IgD-negative memory B cell (primary cell): ENCODE measurements around the gene SMAD2. TPM values are rescaled to one million over a fixed set of nuclear protein-coding genes. Genes with fewer than 3 reads are reported as not detected.
"Not testable (repeated sequence)": the region's sequence is repeated elsewhere in the genome, so short reads cannot be mapped to it uniquely, and the experiment has no call there.

Experiments used
- H3K27ac Mint-ChIP-seq, 3 donors: one replicate each; pipeline ENCODE4 v1.8.0; 2020 to 2022; ENCODE audit warnings: mild to moderate bottlenecking in 3 of 3, mixed read lengths in 3 of 3, moderate library complexity in 1 of 3
- H3K27me3 Mint-ChIP-seq: one replicate; pipeline ENCODE4 v1.8.0; 2021; ENCODE audit warnings: mixed read lengths
- H3K36me3 Mint-ChIP-seq: one replicate; pipeline ENCODE4 v1.8.0; 2020; ENCODE audit warnings: mild to moderate bottlenecking, mixed read lengths
- H3K4me1 Mint-ChIP-seq, 3 donors: one replicate each; pipeline ENCODE4 v1.8.0; 2020 to 2022; ENCODE audit warnings: mixed read lengths in 3 of 3, mild to moderate bottlenecking in 1 of 3
- H3K4me3 Mint-ChIP-seq, 4 donors: one replicate each; pipeline ENCODE4 v1.8.0; 2020 to 2022; ENCODE audit warnings: mild to moderate bottlenecking in 4 of 4, mixed read lengths in 4 of 4, moderate library complexity in 3 of 4
- H3K9me3 Mint-ChIP-seq, 3 donors: one replicate each; pipeline ENCODE4 v1.8.0; 2020 to 2021; ENCODE audit warnings: mixed read lengths in 3 of 3, mild to moderate bottlenecking in 1 of 3
- polyA plus RNA-seq: library from polyadenylated mRNA; unstranded; fragments of 300-500 nt; fragmentation: Illumina TruSeq; gene quantifications from one replicate; pipeline ENCODE4 v1.2.3, GENCODE V29; 2021

SMAD2 gene
- polyA plus RNA-seq: 57.9 TPM

GRCh38 chr18:47930199-47930930, at the start of gene SMAD2:
Gene SMAD2, minus strand, starts transcription at chr18:47930659. Its CDS starts 33,903 bp downstream, at chr18:47896756.
- Mint-ChIP-seq H3K4me1 (peaks cover 34 to 49% (median 43%) of the 10 kb centered on the region in 3 donors), H3K27me3 (no peaks in the 10 kb centered on the region)

GRCh38 chr18:47979611-47980200, 49.2 kb upstream of the SMAD2 start:
- Mint-ChIP-seq H3K27me3 (peaks cover 6% of the 10 kb centered on the region), H3K4me3 (no peak overlapping the region), H3K9me3 (peaks cover 0 to 5% (median 0%) of the 10 kb centered on the region in 3 donors), H3K4me1 (peaks cover 0 to 3% (median 2%) of the 10 kb centered on the region in 3 donors), H3K36me3 (no peaks in the 10 kb centered on the region), H3K27ac (no peak overlapping the region)

More at GRCh38 chr18:47930199-47930930, at the start of gene SMAD2:
- H3K27ac Mint-ChIP-seq: peak within 1 kb of the TSS; percentile 90 to 98 (median 93)
- no peaks in the 10 kb centered on the region for H3K9me3 Mint-ChIP-seq
- peak within 1 kb of the TSS; percentile 92 to 98 (median 96) for H3K4me3 Mint-ChIP-seq
- H3K36me3 Mint-ChIP-seq: peaks cover under 1% of the 10 kb centered on the region

- Mint-ChIP-seq H3K9me3 (peaks cover 0 to 5% (median 0%) of the 10 kb centered on the region in 3 donors), H3K36me3 (no peaks in the 10 kb centered on the region), H3K27me3 (peaks cover 4% of the 10 kb centered on the region), H3K4me1 (peaks cover 0 to 2% (median 2%) of the 10 kb centered on the region in 3 donors), H3K4me3 (peak overlapping the region in 1 of 4 donors; percentile 35), H3K27ac (peak overlapping the region in 1 of 3 donors; percentile 61)
These were observed 48.1 kb upstream of the SMAD2 start for GRCh38 chr18:47978603-47979002.

- peaks cover 4% of the 10 kb centered on the region for H3K27me3 Mint-ChIP-seq
- peaks cover 0 to 5% (median 0%) of the 10 kb centered on the region in 3 donors for H3K9me3 Mint-ChIP-seq
- no peak overlapping the region for H3K4me3 Mint-ChIP-seq
- no peaks in the 10 kb centered on the region for H3K36me3 Mint-ChIP-seq
- no peak overlapping the region for H3K27ac Mint-ChIP-seq
- peaks cover 0 to 2% (median 2%) of the 10 kb centered on the region in 3 donors for H3K4me1 Mint-ChIP-seq
These were observed 47.7 kb upstream of the SMAD2 start for GRCh38 chr18:47978141-47978540.

- peaks cover 12% of the 10 kb centered on the region for H3K27me3 Mint-ChIP-seq
- peaks cover 6 to 10% (median 9%) of the 10 kb centered on the region in 3 donors for H3K4me1 Mint-ChIP-seq
These were observed 45.2 kb upstream of the SMAD2 start for GRCh38 chr18:47975701-47976100.

GRCh38 chr18:47975105-47975504, 44.6 kb upstream of the SMAD2 start:
- Mint-ChIP-seq H3K27ac (no peak overlapping the region), H3K36me3 (peaks cover 3% of the 10 kb centered on the region), H3K9me3 (peaks cover 0 to 5% (median 0%) of the 10 kb centered on the region in 3 donors), H3K4me1 (peaks cover 9 to 12% (median 10%) of the 10 kb centered on the region in 3 donors), H3K27me3 (peaks cover 12% of the 10 kb centered on the region), H3K4me3 (no peak overlapping the region)

More at GRCh38 chr18:47975701-47976100, 45.2 kb upstream of the SMAD2 start:
- no peak overlapping the region for H3K4me3 Mint-ChIP-seq
- H3K9me3 Mint-ChIP-seq: peaks cover 0 to 5% (median 0%) of the 10 kb centered on the region in 3 donors
- no peak overlapping the region for H3K27ac Mint-ChIP-seq
- H3K36me3 Mint-ChIP-seq: peaks cover 3% of the 10 kb centered on the region

GRCh38 chr18:47970664-47971531, 40.4 kb upstream of the SMAD2 start:
- Mint-ChIP-seq H3K27me3 (peaks cover 14% of the 10 kb centered on the region), H3K27ac (no peak overlapping the region)

GRCh38 chr18:47969816-47970215, 39.4 kb upstream of the SMAD2 start:
- peaks cover 9% of the 10 kb centered on the region in 3 donors for H3K4me1 Mint-ChIP-seq
- no peak overlapping the region for H3K4me3 Mint-ChIP-seq
- peaks cover 4% of the 10 kb centered on the region for H3K36me3 Mint-ChIP-seq
- H3K27ac Mint-ChIP-seq: no peak overlapping the region
- H3K27me3 Mint-ChIP-seq: peaks cover 12% of the 10 kb centered on the region
- peaks cover 0 to 3% (median 2%) of the 10 kb centered on the region in 3 donors for H3K9me3 Mint-ChIP-seq

More at GRCh38 chr18:47970664-47971531, 40.4 kb upstream of the SMAD2 start:
- H3K4me1 Mint-ChIP-seq: peaks cover 9 to 11% (median 10%) of the 10 kb centered on the region in 3 donors
- peaks cover 3% of the 10 kb centered on the region for H3K36me3 Mint-ChIP-seq
- peaks cover 0 to 3% (median 0%) of the 10 kb centered on the region in 3 donors for H3K9me3 Mint-ChIP-seq
- no peak overlapping the region for H3K4me3 Mint-ChIP-seq

GRCh38 chr18:47968721-47969120, 38.3 kb upstream of the SMAD2 start:
- H3K9me3 Mint-ChIP-seq: peaks cover 0 to 3% (median 2%) of the 10 kb centered on the region in 3 donors
- no peak overlapping the region for H3K27ac Mint-ChIP-seq
- peaks cover 9% of the 10 kb centered on the region in 3 donors for H3K4me1 Mint-ChIP-seq
- no peak overlapping the region for H3K4me3 Mint-ChIP-seq
- H3K36me3 Mint-ChIP-seq: peaks cover 4% of the 10 kb centered on the region
- H3K27me3 Mint-ChIP-seq: peaks cover 12% of the 10 kb centered on the region

GRCh38 chr18:47968006-47968676, 37.7 kb upstream of the SMAD2 start:
- H3K9me3 Mint-ChIP-seq: peaks cover 2 to 3% (median 3%) of the 10 kb centered on the region in 3 donors
- H3K4me3 Mint-ChIP-seq: no peak overlapping the region
- H3K27ac Mint-ChIP-seq: no peak overlapping the region
- peaks cover 4% of the 10 kb centered on the region for H3K36me3 Mint-ChIP-seq
- peaks cover 9% of the 10 kb centered on the region in 3 donors for H3K4me1 Mint-ChIP-seq
- H3K27me3 Mint-ChIP-seq: peaks cover 12% of the 10 kb centered on the region

- Mint-ChIP-seq H3K27me3 (peaks cover 10% of the 10 kb centered on the region), H3K4me1 (no peaks in the 10 kb centered on the region), H3K27ac (no peak overlapping the region), H3K4me3 (no peak overlapping the region), H3K9me3 (peaks cover 15 to 25% (median 18%) of the 10 kb centered on the region in 3 donors), H3K36me3 (peaks cover 8% of the 10 kb centered on the region)
These were observed 33.6 kb upstream of the SMAD2 start for GRCh38 chr18:47964053-47964452.

- H3K4me3 Mint-ChIP-seq, H3K27ac Mint-ChIP-seq, H3K36me3 Mint-ChIP-seq, H3K4me1 Mint-ChIP-seq: not testable (repeated sequence)
- H3K27me3 Mint-ChIP-seq: peaks cover 19% of the 10 kb centered on the region
- H3K9me3 Mint-ChIP-seq: peaks cover 12 to 25% (median 18%) of the 10 kb centered on the region in 3 donors
These were observed 30.5 kb upstream of the SMAD2 start for GRCh38 chr18:47961003-47961402.

- Mint-ChIP-seq H3K27ac (no peak overlapping the region), H3K4me1 (peaks cover 6 to 16% (median 13%) of the 10 kb centered on the region in 3 donors), H3K9me3 (no peaks in the 10 kb centered on the region), H3K27me3 (peaks cover 21% of the 10 kb centered on the region), H3K4me3 (peak overlapping the region in 2 of 4 donors; percentile 74 to 86), H3K36me3 (no peaks in the 10 kb centered on the region)
These were observed 23.0 kb upstream of the SMAD2 start for GRCh38 chr18:47953471-47953931.

GRCh38 chr18:47950511-47950910, 20.1 kb upstream of the SMAD2 start:
- Mint-ChIP-seq H3K27ac (no peak overlapping the region), H3K36me3 (peaks cover 3% of the 10 kb centered on the region), H3K4me3 (no peak overlapping the region), H3K27me3 (peaks cover 18% of the 10 kb centered on the region), H3K4me1 (peaks cover 6 to 16% (median 13%) of the 10 kb centered on the region in 3 donors), H3K9me3 (peaks cover 0 to 4% (median 0%) of the 10 kb centered on the region in 3 donors)
